ENCODE measurements around the gene SLC6A9.

DNA sequence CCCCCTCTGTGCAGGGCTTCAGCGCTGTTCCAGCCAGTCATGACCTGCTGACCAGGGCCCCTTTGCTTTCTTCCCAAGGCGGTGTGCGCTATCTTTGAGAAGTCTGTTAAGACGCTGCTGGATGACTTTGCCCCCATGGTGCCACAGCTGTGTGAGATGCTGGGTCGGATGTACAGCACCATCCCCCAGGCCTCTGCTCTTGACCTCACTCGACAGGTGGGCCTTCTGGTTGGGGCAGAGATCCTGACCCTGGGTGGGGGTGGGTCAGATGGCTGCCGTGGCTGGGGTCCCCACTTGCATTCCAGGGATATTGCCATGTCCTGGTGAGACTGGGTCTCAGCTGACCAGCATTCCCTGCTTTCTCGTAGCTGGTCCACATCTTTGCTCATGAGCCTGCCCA is 70.5 kb downstream of the SLC6A9 start:
- no peak for TF ChIP-seq POLR2A (IDR thresholded peaks at IDR 0.05)
- TF ChIP-seq, protein P1, sequence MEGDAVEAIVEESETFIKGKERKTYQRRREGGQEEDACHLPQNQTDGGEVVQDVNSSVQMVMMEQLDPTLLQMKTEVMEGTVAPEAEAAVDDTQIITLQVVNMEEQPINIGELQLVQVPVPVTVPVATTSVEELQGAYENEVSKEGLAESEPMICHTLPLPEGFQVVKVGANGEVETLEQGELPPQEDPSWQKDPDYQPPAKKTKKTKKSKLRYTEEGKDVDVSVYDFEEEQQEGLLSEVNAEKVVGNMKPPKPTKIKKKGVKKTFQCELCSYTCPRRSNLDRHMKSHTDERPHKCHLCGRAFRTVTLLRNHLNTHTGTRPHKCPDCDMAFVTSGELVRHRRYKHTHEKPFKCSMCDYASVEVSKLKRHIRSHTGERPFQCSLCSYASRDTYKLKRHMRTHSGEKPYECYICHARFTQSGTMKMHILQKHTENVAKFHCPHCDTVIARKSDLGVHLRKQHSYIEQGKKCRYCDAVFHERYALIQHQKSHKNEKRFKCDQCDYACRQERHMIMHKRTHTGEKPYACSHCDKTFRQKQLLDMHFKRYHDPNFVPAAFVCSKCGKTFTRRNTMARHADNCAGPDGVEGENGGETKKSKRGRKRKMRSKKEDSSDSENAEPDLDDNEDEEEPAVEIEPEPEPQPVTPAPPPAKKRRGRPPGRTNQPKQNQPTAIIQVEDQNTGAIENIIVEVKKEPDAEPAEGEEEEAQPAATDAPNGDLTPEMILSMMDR (IDR thresholded peaks at IDR 0.05) = no peak
